IPS-18c (cell line): ENCODE data around the gene HERPUD2.
"Not testable (repeated sequence)": the region's sequence is repeated elsewhere in the genome, so short reads cannot be mapped to it uniquely, and the experiment has no call there.

ENCODE experiments used
- H3K4me3 ChIP-seq: 2 replicates; pipeline ENCODE4 v1.7.0; 2013; ENCODE audit warnings: low read depth, mild to moderate bottlenecking, low read length, moderate library complexity; ENCODE audit not compliant: insufficient read depth
- H3K9me3 ChIP-seq: one replicate; pipeline ENCODE4 v1.6.1; 2013; ENCODE audit warnings: mild to moderate bottlenecking, low read length, moderate library complexity; ENCODE audit not compliant: control insufficient read depth, insufficient read depth

Gene HERPUD2

GRCh38 chr7:35695473-35695850 lies 527 bp upstream of the HERPUD2 start:
- no peaks in the 10 kb centered on the region for H3K9me3 ChIP-seq
- H3K4me3 ChIP-seq: peak overlapping the region; percentile 86

- H3K9me3 ChIP-seq: no peaks in the 10 kb centered on the region
- H3K4me3 ChIP-seq: peak overlapping the region; percentile 86
These were observed 663 bp downstream of the HERPUD2 start for GRCh38 chr7:35694161-35694783.

- no peak overlapping the region; the same call in 1 of the 2 replicates for H3K4me3 ChIP-seq
These were observed 3.1 kb downstream of the HERPUD2 start for GRCh38 chr7:35691827-35692307.

GRCh38 chr7:35691366-35691765 lies 3.6 kb downstream of the HERPUD2 start:
- H3K4me3 ChIP-seq: no peak overlapping the region

More at GRCh38 chr7:35691827-35692307, 3.1 kb downstream of the HERPUD2 start:
- no peaks in the 10 kb centered on the region for H3K9me3 ChIP-seq

GRCh38 chr7:35690614-35691013 lies 4.3 kb downstream of the HERPUD2 start:
- H3K4me3 ChIP-seq, H3K9me3 ChIP-seq: not testable (repeated sequence)

More at GRCh38 chr7:35691366-35691765, 3.6 kb downstream of the HERPUD2 start:
- H3K9me3 ChIP-seq: no peaks in the 10 kb centered on the region

GRCh38 chr7:35685781-35686180 lies 9.2 kb downstream of the HERPUD2 start:
- Histone ChIP-seq H3K9me3 (no peaks in the 10 kb centered on the region), H3K4me3 (no peak overlapping the region)

GRCh38 chr7:35681231-35682029 lies 13.5 kb downstream of the HERPUD2 start:
- no peak overlapping the region for H3K4me3 ChIP-seq
- no peaks in the 10 kb centered on the region for H3K9me3 ChIP-seq

- Histone ChIP-seq H3K9me3 (no peaks in the 10 kb centered on the region), H3K4me3 (no peak overlapping the region)
These were observed 14.4 kb downstream of the HERPUD2 start for GRCh38 chr7:35680403-35681013.

GRCh38 chr7:35677582-35678356 lies 17.2 kb downstream of the HERPUD2 start:
- H3K9me3 ChIP-seq: no peaks in the 10 kb centered on the region
- no peak overlapping the region for H3K4me3 ChIP-seq

GRCh38 chr7:35676211-35676610 lies 18.7 kb downstream of the HERPUD2 start:
- H3K4me3 ChIP-seq: no peak overlapping the region
- H3K9me3 ChIP-seq: no peaks in the 10 kb centered on the region

- Histone ChIP-seq H3K4me3 (no peak overlapping the region), H3K9me3 (no peaks in the 10 kb centered on the region)
These were observed 23.9 kb downstream of the HERPUD2 start for GRCh38 chr7:35670856-35671569.

GRCh38 chr7:35660411-35660810 lies 34.5 kb downstream of the HERPUD2 start:
- not testable (repeated sequence) for H3K9me3 ChIP-seq, H3K4me3 ChIP-seq

GRCh38 chr7:35658606-35659201 lies 36.2 kb downstream of the HERPUD2 start:
- H3K4me3 ChIP-seq: no peak overlapping the region
- no peaks in the 10 kb centered on the region for H3K9me3 ChIP-seq

GRCh38 chr7:35657125-35657524 lies 37.8 kb downstream of the HERPUD2 start:
- H3K9me3 ChIP-seq: no peaks in the 10 kb centered on the region
- no peak overlapping the region for H3K4me3 ChIP-seq

- not testable (repeated sequence) for H3K4me3 ChIP-seq, H3K9me3 ChIP-seq
These were observed 40.4 kb downstream of the HERPUD2 start for GRCh38 chr7:35654558-35654957.

- H3K9me3 ChIP-seq: no peaks in the 10 kb centered on the region
- H3K4me3 ChIP-seq: no peak overlapping the region
These were observed 42.8 kb downstream of the HERPUD2 start for GRCh38 chr7:35652124-35652523.
